OCI-LY3 (cell line): ENCODE data around the gene MMEL1.
"Not testable (repeated sequence)": the region's sequence is repeated elsewhere in the genome, so short reads cannot be mapped to it uniquely, and the experiment has no call there.

Source experiments
- EZH2phosphoT487 ChIP-seq: fragments of 200-600 bp; shearing (Covaris generic); IDR thresholded peaks from 2 replicates; pipeline ENCODE4 v1.6.1; 2018; ENCODE audit warnings: antibody characterized with exemption, mixed run types, low read depth
- TF ChIP-seq, protein P1 (sequence below): fragments of 200-600, 300-600 bp; sonication (generic); IDR thresholded peaks from 2 replicates; pipeline ENCODE4 v1.5.1; 2014; ENCODE audit warnings: antibody characterized with exemption, low read length, low read depth

DNA sequence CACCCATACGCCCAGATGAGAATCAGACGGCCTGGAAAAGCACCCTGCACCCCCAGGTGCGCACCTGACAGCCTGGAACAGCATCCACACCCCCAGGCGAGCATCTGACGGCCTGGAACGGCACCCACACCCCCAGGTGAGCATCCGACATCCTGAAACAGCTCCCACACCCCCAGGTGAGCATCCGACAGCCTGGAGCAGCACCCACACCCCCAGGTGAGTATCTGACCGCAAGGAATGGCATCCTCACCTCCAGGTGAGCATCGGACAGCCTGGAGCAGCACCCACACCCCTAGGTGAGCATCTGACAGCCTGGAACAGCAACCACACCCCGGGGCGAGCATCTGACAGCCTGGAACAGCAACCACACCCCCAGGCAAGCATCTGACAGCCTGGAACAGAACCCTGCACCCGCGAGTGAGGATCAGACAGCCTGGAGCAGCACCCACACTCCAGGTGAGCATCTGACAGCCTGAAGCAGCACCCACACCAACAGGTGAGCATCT lies 21.7 kb upstream of the MMEL1 start:
- TF ChIP-seq, protein P1, sequence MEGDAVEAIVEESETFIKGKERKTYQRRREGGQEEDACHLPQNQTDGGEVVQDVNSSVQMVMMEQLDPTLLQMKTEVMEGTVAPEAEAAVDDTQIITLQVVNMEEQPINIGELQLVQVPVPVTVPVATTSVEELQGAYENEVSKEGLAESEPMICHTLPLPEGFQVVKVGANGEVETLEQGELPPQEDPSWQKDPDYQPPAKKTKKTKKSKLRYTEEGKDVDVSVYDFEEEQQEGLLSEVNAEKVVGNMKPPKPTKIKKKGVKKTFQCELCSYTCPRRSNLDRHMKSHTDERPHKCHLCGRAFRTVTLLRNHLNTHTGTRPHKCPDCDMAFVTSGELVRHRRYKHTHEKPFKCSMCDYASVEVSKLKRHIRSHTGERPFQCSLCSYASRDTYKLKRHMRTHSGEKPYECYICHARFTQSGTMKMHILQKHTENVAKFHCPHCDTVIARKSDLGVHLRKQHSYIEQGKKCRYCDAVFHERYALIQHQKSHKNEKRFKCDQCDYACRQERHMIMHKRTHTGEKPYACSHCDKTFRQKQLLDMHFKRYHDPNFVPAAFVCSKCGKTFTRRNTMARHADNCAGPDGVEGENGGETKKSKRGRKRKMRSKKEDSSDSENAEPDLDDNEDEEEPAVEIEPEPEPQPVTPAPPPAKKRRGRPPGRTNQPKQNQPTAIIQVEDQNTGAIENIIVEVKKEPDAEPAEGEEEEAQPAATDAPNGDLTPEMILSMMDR = not testable (repeated sequence)
- TF ChIP-seq EZH2phosphoT487 = not testable (repeated sequence)
